Loucy (cell line): ENCODE measurements around the gene SPPL3.

ENCODE experiments used
- H2AFZ ChIP-seq: fragments of 200-600 bp; sonication (generic); 2 replicates; pipeline ENCODE4 v1.6.0; 2016; ENCODE audit warnings: antibody characterized with exemption, mild to moderate bottlenecking, low read length, moderate library complexity
- H3F3A ChIP-seq: fragments of 200-600 bp; 2 replicates; pipeline ENCODE4 v1.6.0; 2016; ENCODE audit warnings: antibody characterized with exemption, low read depth, mild to moderate bottlenecking
- H3K27me3 ChIP-seq: fragments of 200-600 bp; sonication (generic); 2 replicates; pipeline ENCODE4 v1.6.1; 2014; ENCODE audit warnings: low read length, mild to moderate bottlenecking; ENCODE audit not compliant: insufficient read depth, poor library complexity, severe bottlenecking
- H3K36me3 ChIP-seq: fragments of 200-600 bp; sonication (generic); 2 replicates; pipeline ENCODE4 v1.6.1; 2016; ENCODE audit warnings: low read length; ENCODE audit not compliant: insufficient read depth
- H3K4me1 ChIP-seq: fragments of 200-600 bp; sonication (generic); 2 replicates; pipeline ENCODE4 v1.5.1; 2014; ENCODE audit warnings: low read length, mild to moderate bottlenecking; ENCODE audit not compliant: insufficient read depth, poor library complexity, severe bottlenecking
- H3K4me2 ChIP-seq: fragments of 200-600 bp; sonication (generic); 2 replicates; pipeline ENCODE4 v1.6.0; 2014; ENCODE audit warnings: antibody characterized with exemption, low read length, low read depth, mild to moderate bottlenecking; ENCODE audit not compliant: poor library complexity, severe bottlenecking
- H3K4me3 ChIP-seq: fragments of 200-600 bp; sonication (generic); 2 replicates; pipeline ENCODE4 v1.5.1; 2014; ENCODE audit warnings: low read length, mild to moderate bottlenecking, mixed read lengths; ENCODE audit not compliant: poor library complexity, severe bottlenecking
- H3K79me2 ChIP-seq: fragments of 200-600 bp; sonication (generic); 2 replicates; pipeline ENCODE4 v1.6.1; 2014; ENCODE audit warnings: low read length; ENCODE audit not compliant: insufficient read depth
- H3K9ac ChIP-seq: fragments of 200-600 bp; sonication (generic); 2 replicates; pipeline ENCODE4 v1.6.0; 2014; ENCODE audit warnings: mild to moderate bottlenecking, low read depth, low read length, moderate library complexity; ENCODE audit not compliant: poor library complexity, severe bottlenecking
- H3K9me2 ChIP-seq: fragments of 200-600 bp; sonication (generic); replicated peaks from 2 replicates; pipeline ENCODE4 v1.6.1; 2016; ENCODE audit warnings: low read depth, low read length, mixed read lengths
- H3K9me3 ChIP-seq: fragments of 200-600 bp; sonication (generic); 2 replicates; pipeline ENCODE4 v1.6.1; 2014; ENCODE audit warnings: mild to moderate bottlenecking, antibody characterized with exemption, low read length, low read depth; ENCODE audit not compliant: insufficient read depth
- H4K20me1 ChIP-seq: fragments of 200-600 bp; sonication (generic); 2 replicates; pipeline ENCODE4 v1.6.0; 2014; ENCODE audit warnings: antibody characterized with exemption, low read length, mild to moderate bottlenecking; ENCODE audit not compliant: insufficient read depth, poor library complexity, severe bottlenecking
- CTCF ChIP-seq: fragments of 200-600 bp; sonication (generic); conservative IDR thresholded peaks from 2 replicates; pipeline ENCODE4 v1.5.1; 2014; ENCODE audit warnings: mild to moderate bottlenecking, antibody characterized with exemption, low read length
- EZH2phosphoT487 ChIP-seq: fragments of 200-600 bp; IDR thresholded peaks from 2 replicates; pipeline ENCODE4 v1.6.1; 2018; ENCODE audit warnings: antibody characterized with exemption, mild to moderate bottlenecking, moderate library complexity, borderline replicate concordance

Gene SPPL3

GRCh38 chr12:120939523-120939922, 35.4 kb upstream of the SPPL3 start:
- H3K4me1 ChIP-seq: peaks cover 6% of the 10 kb centered on the region
- no peaks in the 10 kb centered on the region for H3K9me2 ChIP-seq
- H3K79me2 ChIP-seq: no peaks in the 10 kb centered on the region
- H3K9me3 ChIP-seq: no peaks in the 10 kb centered on the region
- no peaks in the 10 kb centered on the region for H3K36me3 ChIP-seq
- no peak overlapping the region for H2AFZ ChIP-seq
- no peaks in the 10 kb centered on the region for H3K27me3 ChIP-seq
- no peaks in the 10 kb centered on the region for H3F3A ChIP-seq
- H3K4me3 ChIP-seq: no peak overlapping the region
- TF ChIP-seq EZH2phosphoT487: no peak
- no peak for TF ChIP-seq CTCF
- H4K20me1 ChIP-seq: no peaks in the 10 kb centered on the region
- no peak overlapping the region for H3K9ac ChIP-seq
- no peak overlapping the region for H3K4me2 ChIP-seq

- Histone ChIP-seq H4K20me1 (no peaks in the 10 kb centered on the region), H3K4me1 (peaks cover 6% of the 10 kb centered on the region), H3K4me2 (no peak overlapping the region), H3K9me2 (no peaks in the 10 kb centered on the region), H3K9me3 (no peaks in the 10 kb centered on the region), H3K9ac (no peak overlapping the region), H3K4me3 (no peak overlapping the region), H3K27me3 (no peaks in the 10 kb centered on the region), H3K79me2 (no peaks in the 10 kb centered on the region), H3K36me3 (no peaks in the 10 kb centered on the region), H2AFZ (no peak overlapping the region), H3F3A (no peaks in the 10 kb centered on the region)
- TF ChIP-seq EZH2phosphoT487: no peak
- no peak for TF ChIP-seq CTCF
Measured at GRCh38 chr12:120938496-120938895, 34.3 kb upstream of the SPPL3 start.

- H3F3A ChIP-seq: no peaks in the 10 kb centered on the region
- H3K4me3 ChIP-seq: no peak overlapping the region
- no peaks in the 10 kb centered on the region for H3K9me2 ChIP-seq
- no peak overlapping the region for H3K4me2 ChIP-seq
- no peak overlapping the region for H3K9ac ChIP-seq
- H3K4me1 ChIP-seq: no peaks in the 10 kb centered on the region
- H4K20me1 ChIP-seq: no peaks in the 10 kb centered on the region
- no peaks in the 10 kb centered on the region for H3K27me3 ChIP-seq
- no peaks in the 10 kb centered on the region for H3K79me2 ChIP-seq
- H2AFZ ChIP-seq: no peak overlapping the region
- no peaks in the 10 kb centered on the region for H3K36me3 ChIP-seq
- TF ChIP-seq EZH2phosphoT487 (no peak), CTCF (no peak)
- no peaks in the 10 kb centered on the region for H3K9me3 ChIP-seq
Measured at GRCh38 chr12:120936197-120936596, 32.0 kb upstream of the SPPL3 start.
